ENCODE results near the gene MRAP2. TPM values are rescaled to one million over a fixed set of nuclear protein-coding genes. Genes with fewer than 3 reads are reported as not detected.

The MRAP2 gene
- total RNA-seq, 1 experiment from 2014 or later, result 4.9 TPM

DNA sequence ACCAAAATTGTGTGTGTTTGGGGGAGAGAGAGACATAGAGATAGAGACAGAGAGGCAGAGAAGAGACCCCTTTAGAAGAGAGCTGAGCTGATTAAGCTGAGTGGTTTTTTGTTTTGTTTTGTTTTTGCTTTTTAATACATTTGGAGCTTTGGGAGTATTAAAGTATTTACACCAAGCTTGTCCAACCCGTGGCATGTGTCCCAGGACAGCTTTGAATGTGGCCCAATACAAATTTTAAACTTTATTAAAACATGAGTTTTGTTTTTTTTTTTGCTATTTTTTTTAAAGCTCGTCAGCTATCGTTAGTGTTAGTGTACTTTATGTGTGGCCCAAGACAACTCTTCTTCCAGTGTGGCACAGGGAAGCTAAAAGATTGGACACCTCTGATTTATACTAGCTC, 56.0 kb downstream of the MRAP2 start (continued):
- TF ChIP-seq, protein P1, sequence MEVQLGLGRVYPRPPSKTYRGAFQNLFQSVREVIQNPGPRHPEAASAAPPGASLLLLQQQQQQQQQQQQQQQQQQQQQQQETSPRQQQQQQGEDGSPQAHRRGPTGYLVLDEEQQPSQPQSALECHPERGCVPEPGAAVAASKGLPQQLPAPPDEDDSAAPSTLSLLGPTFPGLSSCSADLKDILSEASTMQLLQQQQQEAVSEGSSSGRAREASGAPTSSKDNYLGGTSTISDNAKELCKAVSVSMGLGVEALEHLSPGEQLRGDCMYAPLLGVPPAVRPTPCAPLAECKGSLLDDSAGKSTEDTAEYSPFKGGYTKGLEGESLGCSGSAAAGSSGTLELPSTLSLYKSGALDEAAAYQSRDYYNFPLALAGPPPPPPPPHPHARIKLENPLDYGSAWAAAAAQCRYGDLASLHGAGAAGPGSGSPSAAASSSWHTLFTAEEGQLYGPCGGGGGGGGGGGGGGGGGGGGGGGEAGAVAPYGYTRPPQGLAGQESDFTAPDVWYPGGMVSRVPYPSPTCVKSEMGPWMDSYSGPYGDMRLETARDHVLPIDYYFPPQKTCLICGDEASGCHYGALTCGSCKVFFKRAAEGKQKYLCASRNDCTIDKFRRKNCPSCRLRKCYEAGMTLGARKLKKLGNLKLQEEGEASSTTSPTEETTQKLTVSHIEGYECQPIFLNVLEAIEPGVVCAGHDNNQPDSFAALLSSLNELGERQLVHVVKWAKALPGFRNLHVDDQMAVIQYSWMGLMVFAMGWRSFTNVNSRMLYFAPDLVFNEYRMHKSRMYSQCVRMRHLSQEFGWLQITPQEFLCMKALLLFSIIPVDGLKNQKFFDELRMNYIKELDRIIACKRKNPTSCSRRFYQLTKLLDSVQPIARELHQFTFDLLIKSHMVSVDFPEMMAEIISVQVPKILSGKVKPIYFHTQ (CRISPR knock-in tag; IDR thresholded peaks at IDR 0.05), result no peak
- TF ChIP-seq, protein P2, sequence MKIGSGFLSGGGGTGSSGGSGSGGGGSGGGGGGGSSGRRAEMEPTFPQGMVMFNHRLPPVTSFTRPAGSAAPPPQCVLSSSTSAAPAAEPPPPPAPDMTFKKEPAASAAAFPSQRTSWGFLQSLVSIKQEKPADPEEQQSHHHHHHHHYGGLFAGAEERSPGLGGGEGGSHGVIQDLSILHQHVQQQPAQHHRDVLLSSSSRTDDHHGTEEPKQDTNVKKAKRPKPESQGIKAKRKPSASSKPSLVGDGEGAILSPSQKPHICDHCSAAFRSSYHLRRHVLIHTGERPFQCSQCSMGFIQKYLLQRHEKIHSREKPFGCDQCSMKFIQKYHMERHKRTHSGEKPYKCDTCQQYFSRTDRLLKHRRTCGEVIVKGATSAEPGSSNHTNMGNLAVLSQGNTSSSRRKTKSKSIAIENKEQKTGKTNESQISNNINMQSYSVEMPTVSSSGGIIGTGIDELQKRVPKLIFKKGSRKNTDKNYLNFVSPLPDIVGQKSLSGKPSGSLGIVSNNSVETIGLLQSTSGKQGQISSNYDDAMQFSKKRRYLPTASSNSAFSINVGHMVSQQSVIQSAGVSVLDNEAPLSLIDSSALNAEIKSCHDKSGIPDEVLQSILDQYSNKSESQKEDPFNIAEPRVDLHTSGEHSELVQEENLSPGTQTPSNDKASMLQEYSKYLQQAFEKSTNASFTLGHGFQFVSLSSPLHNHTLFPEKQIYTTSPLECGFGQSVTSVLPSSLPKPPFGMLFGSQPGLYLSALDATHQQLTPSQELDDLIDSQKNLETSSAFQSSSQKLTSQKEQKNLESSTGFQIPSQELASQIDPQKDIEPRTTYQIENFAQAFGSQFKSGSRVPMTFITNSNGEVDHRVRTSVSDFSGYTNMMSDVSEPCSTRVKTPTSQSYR (CRISPR knock-in tag; IDR thresholded peaks at IDR 0.05), result no peak
- TF ChIP-seq PRRX2 (CRISPR knock-in tag; IDR thresholded peaks at IDR 0.05) (no peak), ZNF416 (CRISPR knock-in tag; IDR thresholded peaks at IDR 0.05) (no peak), NR1H2 (CRISPR knock-in tag; IDR thresholded peaks at IDR 0.05) (no peak), JUN (CRISPR knock-in tag; IDR thresholded peaks at IDR 0.05) (no peak), NFYB (CRISPR knock-in tag; conservative IDR thresholded peaks at IDR 0.05; ENCODE audit: low read depth) (no peak)
- TF ChIP-seq, protein P3, sequence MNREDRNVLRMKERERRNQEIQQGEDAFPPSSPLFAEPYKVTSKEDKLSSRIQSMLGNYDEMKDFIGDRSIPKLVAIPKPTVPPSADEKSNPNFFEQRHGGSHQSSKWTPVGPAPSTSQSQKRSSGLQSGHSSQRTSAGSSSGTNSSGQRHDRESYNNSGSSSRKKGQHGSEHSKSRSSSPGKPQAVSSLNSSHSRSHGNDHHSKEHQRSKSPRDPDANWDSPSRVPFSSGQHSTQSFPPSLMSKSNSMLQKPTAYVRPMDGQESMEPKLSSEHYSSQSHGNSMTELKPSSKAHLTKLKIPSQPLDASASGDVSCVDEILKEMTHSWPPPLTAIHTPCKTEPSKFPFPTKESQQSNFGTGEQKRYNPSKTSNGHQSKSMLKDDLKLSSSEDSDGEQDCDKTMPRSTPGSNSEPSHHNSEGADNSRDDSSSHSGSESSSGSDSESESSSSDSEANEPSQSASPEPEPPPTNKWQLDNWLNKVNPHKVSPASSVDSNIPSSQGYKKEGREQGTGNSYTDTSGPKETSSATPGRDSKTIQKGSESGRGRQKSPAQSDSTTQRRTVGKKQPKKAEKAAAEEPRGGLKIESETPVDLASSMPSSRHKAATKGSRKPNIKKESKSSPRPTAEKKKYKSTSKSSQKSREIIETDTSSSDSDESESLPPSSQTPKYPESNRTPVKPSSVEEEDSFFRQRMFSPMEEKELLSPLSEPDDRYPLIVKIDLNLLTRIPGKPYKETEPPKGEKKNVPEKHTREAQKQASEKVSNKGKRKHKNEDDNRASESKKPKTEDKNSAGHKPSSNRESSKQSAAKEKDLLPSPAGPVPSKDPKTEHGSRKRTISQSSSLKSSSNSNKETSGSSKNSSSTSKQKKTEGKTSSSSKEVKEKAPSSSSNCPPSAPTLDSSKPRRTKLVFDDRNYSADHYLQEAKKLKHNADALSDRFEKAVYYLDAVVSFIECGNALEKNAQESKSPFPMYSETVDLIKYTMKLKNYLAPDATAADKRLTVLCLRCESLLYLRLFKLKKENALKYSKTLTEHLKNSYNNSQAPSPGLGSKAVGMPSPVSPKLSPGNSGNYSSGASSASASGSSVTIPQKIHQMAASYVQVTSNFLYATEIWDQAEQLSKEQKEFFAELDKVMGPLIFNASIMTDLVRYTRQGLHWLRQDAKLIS (CRISPR knock-in tag; IDR thresholded peaks at IDR 0.05; ENCODE audit: borderline replicate concordance), result no peak
- TF ChIP-seq, protein P4, sequence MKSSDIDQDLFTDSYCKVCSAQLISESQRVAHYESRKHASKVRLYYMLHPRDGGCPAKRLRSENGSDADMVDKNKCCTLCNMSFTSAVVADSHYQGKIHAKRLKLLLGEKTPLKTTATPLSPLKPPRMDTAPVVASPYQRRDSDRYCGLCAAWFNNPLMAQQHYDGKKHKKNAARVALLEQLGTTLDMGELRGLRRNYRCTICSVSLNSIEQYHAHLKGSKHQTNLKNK (CRISPR knock-in tag; IDR thresholded peaks at IDR 0.05), result no peak

DNA sequence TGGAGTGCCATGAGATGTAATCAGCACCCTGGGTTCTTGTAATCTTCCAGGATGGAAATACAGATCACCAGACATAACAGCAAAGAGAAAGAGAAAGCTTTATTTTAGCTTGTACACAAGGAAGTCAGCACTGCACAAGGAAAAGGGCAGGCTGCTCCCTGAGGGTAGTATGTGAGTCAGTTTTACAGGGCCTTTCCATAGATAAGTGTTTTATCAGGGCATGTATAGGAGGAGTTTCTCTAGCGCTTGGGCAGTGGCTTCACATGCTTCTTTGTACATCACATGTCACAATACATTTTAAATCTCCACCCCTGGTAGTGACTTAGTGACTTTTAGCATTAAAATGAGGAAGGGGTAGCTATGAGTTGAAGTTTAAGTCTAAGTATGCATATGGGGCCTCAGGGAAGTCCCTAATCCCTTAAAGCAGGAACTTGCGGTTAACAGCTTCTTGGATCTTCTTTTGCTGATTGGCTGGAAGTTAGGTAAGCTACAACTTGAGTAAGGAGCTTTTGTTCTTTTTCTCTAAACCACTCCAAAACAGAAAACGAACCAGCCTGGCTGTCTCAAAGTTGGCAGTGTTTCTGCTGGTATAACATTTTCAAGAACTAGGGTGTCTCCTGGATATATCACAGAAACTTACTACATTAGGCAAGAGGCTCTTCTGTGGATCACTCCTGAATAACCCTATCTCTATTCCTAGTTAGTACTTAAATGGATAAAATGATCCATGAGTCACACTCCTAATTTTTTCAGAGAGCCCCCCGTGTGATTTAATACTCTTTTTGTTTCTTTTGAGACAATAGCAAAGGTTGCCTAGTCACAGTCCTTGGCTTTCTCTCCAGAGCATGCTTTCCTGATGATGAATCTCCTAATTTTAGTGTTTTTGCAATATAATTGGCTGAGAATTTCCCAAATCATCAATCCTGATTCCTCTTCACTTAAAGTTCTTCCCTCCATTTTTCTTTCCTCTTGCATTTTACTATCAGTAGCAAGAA, 60.2 kb downstream of the MRAP2 start:
- H3K27me3 Mint-ChIP-seq (ENCODE audit: low read depth), result no peaks in the 10 kb centered on the region
- ATAC-seq (peak; percentile 41), DNase-seq (ENCODE audit: low spot score) (no peak)
- peaks cover 14% of the 10 kb centered on the region for H3K9me3 Mint-ChIP-seq
- ChIA-PET CTCF (no interaction called here), POLR2A (no interaction called here)
- H3K27ac Mint-ChIP-seq, result no peak overlapping the region; the same call in 1 of the 2 replicates
- H3K4me3 Mint-ChIP-seq, result no peak overlapping the region
- H3K36me3 Mint-ChIP-seq, result peaks cover 3% of the 10 kb centered on the region; the same call in 1 of the 2 replicates
- peaks cover 19% of the 10 kb centered on the region for H3K4me1 Mint-ChIP-seq
- TF ChIP-seq, protein P5, sequence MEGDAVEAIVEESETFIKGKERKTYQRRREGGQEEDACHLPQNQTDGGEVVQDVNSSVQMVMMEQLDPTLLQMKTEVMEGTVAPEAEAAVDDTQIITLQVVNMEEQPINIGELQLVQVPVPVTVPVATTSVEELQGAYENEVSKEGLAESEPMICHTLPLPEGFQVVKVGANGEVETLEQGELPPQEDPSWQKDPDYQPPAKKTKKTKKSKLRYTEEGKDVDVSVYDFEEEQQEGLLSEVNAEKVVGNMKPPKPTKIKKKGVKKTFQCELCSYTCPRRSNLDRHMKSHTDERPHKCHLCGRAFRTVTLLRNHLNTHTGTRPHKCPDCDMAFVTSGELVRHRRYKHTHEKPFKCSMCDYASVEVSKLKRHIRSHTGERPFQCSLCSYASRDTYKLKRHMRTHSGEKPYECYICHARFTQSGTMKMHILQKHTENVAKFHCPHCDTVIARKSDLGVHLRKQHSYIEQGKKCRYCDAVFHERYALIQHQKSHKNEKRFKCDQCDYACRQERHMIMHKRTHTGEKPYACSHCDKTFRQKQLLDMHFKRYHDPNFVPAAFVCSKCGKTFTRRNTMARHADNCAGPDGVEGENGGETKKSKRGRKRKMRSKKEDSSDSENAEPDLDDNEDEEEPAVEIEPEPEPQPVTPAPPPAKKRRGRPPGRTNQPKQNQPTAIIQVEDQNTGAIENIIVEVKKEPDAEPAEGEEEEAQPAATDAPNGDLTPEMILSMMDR (IDR thresholded peaks at IDR 0.05), result no peak
- TF ChIP-seq, protein P6, sequence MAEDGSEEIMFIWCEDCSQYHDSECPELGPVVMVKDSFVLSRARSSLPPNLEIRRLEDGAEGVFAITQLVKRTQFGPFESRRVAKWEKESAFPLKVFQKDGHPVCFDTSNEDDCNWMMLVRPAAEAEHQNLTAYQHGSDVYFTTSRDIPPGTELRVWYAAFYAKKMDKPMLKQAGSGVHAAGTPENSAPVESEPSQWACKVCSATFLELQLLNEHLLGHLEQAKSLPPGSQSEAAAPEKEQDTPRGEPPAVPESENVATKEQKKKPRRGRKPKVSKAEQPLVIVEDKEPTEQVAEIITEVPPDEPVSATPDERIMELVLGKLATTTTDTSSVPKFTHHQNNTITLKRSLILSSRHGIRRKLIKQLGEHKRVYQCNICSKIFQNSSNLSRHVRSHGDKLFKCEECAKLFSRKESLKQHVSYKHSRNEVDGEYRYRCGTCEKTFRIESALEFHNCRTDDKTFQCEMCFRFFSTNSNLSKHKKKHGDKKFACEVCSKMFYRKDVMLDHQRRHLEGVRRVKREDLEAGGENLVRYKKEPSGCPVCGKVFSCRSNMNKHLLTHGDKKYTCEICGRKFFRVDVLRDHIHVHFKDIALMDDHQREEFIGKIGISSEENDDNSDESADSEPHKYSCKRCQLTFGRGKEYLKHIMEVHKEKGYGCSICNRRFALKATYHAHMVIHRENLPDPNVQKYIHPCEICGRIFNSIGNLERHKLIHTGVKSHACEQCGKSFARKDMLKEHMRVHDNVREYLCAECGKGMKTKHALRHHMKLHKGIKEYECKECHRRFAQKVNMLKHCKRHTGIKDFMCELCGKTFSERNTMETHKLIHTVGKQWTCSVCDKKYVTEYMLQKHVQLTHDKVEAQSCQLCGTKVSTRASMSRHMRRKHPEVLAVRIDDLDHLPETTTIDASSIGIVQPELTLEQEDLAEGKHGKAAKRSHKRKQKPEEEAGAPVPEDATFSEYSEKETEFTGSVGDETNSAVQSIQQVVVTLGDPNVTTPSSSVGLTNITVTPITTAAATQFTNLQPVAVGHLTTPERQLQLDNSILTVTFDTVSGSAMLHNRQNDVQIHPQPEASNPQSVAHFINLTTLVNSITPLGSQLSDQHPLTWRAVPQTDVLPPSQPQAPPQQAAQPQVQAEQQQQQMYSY (CRISPR knock-in tag; IDR thresholded peaks at IDR 0.05), result no peak
- TF ChIP-seq ZNF138 (CRISPR knock-in tag; conservative IDR thresholded peaks at IDR 0.05) (no peak), NR1H2 (CRISPR knock-in tag; IDR thresholded peaks at IDR 0.05) (no peak), IRF2 (CRISPR knock-in tag; IDR thresholded peaks at IDR 0.05; ENCODE audit: borderline replicate concordance, low read depth) (no peak)
- TF ChIP-seq, protein P7, sequence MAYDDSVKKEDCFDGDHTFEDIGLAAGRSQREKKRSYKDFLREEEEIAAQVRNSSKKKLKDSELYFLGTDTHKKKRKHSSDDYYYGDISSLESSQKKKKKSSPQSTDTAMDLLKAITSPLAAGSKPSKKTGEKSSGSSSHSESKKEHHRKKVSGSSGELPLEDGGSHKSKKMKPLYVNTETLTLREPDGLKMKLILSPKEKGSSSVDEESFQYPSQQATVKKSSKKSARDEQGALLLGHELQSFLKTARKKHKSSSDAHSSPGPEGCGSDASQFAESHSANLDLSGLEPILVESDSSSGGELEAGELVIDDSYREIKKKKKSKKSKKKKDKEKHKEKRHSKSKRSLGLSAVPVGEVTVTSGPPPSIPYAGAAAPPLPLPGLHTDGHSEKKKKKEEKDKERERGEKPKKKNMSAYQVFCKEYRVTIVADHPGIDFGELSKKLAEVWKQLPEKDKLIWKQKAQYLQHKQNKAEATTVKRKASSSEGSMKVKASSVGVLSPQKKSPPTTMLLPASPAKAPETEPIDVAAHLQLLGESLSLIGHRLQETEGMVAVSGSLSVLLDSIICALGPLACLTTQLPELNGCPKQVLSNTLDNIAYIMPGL (CRISPR knock-in tag; IDR thresholded peaks at IDR 0.05), result no peak

Data from WTC11 (cell line).